Activated naive CD8-positive, alpha-beta T cell treated with anti-CD3 and anti-CD28 coated beads, Interleukin-2, amount 50 U/mL, for 24 hours (primary cell): ENCODE results near the gene ZNF266.
A peak's percentile ranks its signal among the peaks of the same experiment; 100 is the strongest.

Experiments used
- ATAC-seq: fragments of 150-1000 bp; cut with Tn5 transposase; one replicate; pipeline ENCODE4 v1.10.0; 2021
- DNase-seq: peaks from one replicate; pipeline ENCODE4 v3.0.0; 2021
- H3K27ac Mint-ChIP-seq: one replicate; pipeline ENCODE4 v1.8.0; 2021; ENCODE audit warnings: mild to moderate bottlenecking, mixed read lengths
- H3K27me3 Mint-ChIP-seq: one replicate; pipeline ENCODE4 v1.8.0; 2021; ENCODE audit warnings: mixed read lengths
- H3K36me3 Mint-ChIP-seq: one replicate; pipeline ENCODE4 v1.8.0; 2021; ENCODE audit warnings: low read depth, mixed read lengths
- H3K4me1 Mint-ChIP-seq: one replicate; pipeline ENCODE4 v1.8.0; 2021; ENCODE audit warnings: mixed read lengths
- H3K4me3 Mint-ChIP-seq: one replicate; pipeline ENCODE4 v1.8.0; 2021; ENCODE audit warnings: mild to moderate bottlenecking, moderate library complexity, mixed read lengths
- H3K9me3 Mint-ChIP-seq: one replicate; pipeline ENCODE4 v1.8.0; 2021; ENCODE audit warnings: mixed read lengths

The ZNF266 gene

GRCh38 chr19:9406798-9407352 is 28.5 kb downstream of the ZNF266 start:
- H3K27ac Mint-ChIP-seq = no peak overlapping the region
- ATAC-seq (peak; percentile 73), DNase-seq (peak; percentile 66)
- H3K4me1 Mint-ChIP-seq = peaks cover 14% of the 10 kb centered on the region
- H3K4me3 Mint-ChIP-seq = peak overlapping the region; percentile 68
- no peaks in the 10 kb centered on the region for H3K27me3 Mint-ChIP-seq
- peaks cover 51% of the 10 kb centered on the region for H3K36me3 Mint-ChIP-seq
- peaks cover 58% of the 10 kb centered on the region for H3K9me3 Mint-ChIP-seq

- Mint-ChIP-seq H3K27me3 (no peaks in the 10 kb centered on the region), H3K9me3 (peaks cover 79% of the 10 kb centered on the region), H3K4me1 (no peaks in the 10 kb centered on the region), H3K4me3 (no peak overlapping the region), H3K27ac (no peak overlapping the region), H3K36me3 (peaks cover 85% of the 10 kb centered on the region)
- no peak for DNase-seq
- ATAC-seq = no peak
Observed at GRCh38 chr19:9381361-9381785, 54.0 kb downstream of the ZNF266 start.

GRCh38 chr19:9370738-9371619 is 64.4 kb downstream of the ZNF266 start:
- Mint-ChIP-seq H3K4me1 (no peaks in the 10 kb centered on the region), H3K27ac (no peak overlapping the region), H3K27me3 (no peaks in the 10 kb centered on the region), H3K4me3 (no peak overlapping the region), H3K9me3 (peaks cover 71% of the 10 kb centered on the region), H3K36me3 (peaks cover 65% of the 10 kb centered on the region)
- no peak for DNase-seq
- ATAC-seq = no peak

GRCh38 chr19:9362905-9363304 is 72.5 kb downstream of the ZNF266 start, which contains the start of gene ZNF177:
ZNF177 (plus strand) TSS chr19:9363013; CDS start chr19:9378312, 15,299 bp downstream.
- DNase-seq (no peak), ATAC-seq (no peak)
- Mint-ChIP-seq H3K9me3 (peaks cover 56% of the 10 kb centered on the region), H3K4me1 (peaks cover 2% of the 10 kb centered on the region), H3K27ac (no peak within 1 kb of the TSS), H3K27me3 (no peaks in the 10 kb centered on the region), H3K36me3 (peaks cover 51% of the 10 kb centered on the region), H3K4me3 (no peak within 1 kb of the TSS)
